HG02884 (cell line): ENCODE data around the gene GNAQ.

Source experiments
- ATAC-seq: cut with Tn5 transposase; IDR thresholded peaks from one replicate; pipeline ENCODE4 v1.9.1; 2021; ENCODE audit warnings: mild to moderate bottlenecking, moderate library complexity; ENCODE audit not compliant: unreplicated experiment

The GNAQ gene

DNA sequence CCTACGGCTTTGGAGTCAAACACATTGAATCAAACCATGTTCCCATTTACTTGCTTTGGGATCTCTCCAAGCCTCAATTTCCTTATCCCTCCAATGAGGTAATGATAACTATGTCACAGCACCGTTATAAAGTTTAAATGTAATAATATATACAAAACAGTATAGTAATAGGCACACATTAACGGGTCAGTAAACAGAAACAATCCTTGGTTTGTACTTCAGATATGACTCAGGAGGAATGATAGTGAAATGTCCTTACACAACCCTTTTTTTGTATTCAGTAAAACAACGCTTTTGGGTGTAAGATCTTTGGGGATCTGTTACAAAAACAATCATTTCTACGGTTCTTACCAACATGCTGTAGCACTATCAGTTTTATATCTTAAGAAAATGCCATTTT, 205.0 kb downstream of the GNAQ start:
- ATAC-seq, result no peak

GRCh38 chr9:77826116-77826515, 205.5 kb downstream of the GNAQ start:
- no peak for ATAC-seq

GRCh38 chr9:77825361-77825760, 206.2 kb downstream of the GNAQ start:
- ATAC-seq, result no peak

- no peak for ATAC-seq
These were observed 211.2 kb downstream of the GNAQ start for GRCh38 chr9:77820293-77820954.

DNA sequence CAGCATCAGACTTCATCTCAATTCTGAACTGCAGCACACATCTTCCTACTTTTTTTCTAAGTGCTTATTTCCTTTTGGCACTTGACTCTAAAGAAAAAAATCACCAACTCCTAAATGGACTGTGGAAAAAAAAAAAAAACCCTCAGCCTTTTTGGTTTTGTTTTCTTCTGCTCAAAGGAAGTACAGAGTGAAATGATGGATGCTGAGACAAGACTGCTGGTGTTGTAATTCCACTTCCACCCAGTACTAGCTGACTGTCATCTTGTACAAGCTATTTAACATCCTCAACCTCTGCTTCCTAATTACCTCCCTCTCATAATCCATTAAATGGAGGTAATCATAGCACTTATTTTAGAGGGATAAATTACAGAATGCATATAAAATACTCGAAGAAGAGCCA, 212.0 kb downstream of the GNAQ start:
- ATAC-seq, result no peak

DNA sequence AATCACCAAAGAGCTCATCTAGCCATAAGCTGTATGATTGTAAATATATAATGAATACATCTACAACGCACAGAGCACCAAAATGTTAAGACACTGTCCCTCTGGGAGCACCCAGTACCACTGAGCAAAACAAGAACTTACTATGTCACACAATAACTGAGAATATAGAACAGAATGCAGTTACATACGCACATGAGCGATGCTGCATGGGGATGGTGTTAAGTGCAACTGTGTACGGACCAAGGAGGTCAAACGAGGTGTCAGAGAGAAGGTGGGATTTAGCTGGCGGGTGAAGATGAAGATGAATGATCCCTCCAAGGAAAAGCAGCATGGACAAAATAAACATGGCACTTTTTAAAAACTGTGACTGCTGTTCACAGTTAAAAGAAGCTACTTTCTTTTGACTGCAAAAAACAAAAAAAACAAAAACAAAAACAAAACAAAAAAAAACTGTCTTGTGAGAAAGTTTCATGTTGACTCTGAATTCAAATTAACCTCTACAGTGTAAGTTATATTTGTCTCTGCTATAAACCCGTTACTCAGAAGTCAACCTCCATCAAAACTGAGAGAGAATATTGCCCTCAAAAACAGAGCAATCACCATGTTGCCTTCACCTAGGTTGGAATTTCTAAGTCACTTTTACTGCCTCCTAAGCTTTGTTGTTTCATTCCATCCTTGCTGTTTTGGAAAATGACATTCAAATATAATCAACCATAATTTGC, 213.9 kb downstream of the GNAQ start:
- ATAC-seq, result no peak

- ATAC-seq, result no peak
These were observed 214.8 kb downstream of the GNAQ start for GRCh38 chr9:77816641-77817341.

GRCh38 chr9:77815260-77815659, 216.4 kb downstream of the GNAQ start:
- ATAC-seq, result no peak

- no peak for ATAC-seq
These were observed 219.8 kb downstream of the GNAQ start for GRCh38 chr9:77811832-77812231.

DNA sequence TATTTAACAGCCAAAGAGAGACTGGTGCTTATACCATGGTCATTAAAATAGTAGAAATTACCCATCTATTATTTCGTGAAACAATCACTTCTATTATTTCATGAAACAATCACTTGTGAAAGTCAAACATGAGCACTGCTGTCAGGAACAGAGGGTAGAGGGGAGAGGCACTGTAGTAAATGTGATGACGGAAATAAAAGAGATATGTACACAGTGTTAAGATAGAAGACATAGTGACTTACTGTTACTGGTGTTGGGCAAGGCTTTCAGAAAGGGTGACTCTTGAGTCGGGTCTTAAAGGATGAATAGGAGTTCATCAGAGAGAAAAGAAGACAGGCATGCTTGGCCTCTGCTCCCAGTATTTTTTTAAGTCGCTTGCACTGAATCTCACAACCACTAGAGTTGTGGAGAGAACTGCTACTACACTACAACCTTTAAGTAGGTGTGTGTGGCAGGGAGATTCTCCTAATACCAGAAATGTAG, 220.9 kb downstream of the GNAQ start:
- ATAC-seq, result no peak

- ATAC-seq, result no peak
These were observed 221.6 kb downstream of the GNAQ start for GRCh38 chr9:77810047-77810446.

GRCh38 chr9:77809552-77809951, 222.1 kb downstream of the GNAQ start:
- ATAC-seq, result no peak

- no peak for ATAC-seq
These were observed 222.9 kb downstream of the GNAQ start for GRCh38 chr9:77808751-77809081.

DNA sequence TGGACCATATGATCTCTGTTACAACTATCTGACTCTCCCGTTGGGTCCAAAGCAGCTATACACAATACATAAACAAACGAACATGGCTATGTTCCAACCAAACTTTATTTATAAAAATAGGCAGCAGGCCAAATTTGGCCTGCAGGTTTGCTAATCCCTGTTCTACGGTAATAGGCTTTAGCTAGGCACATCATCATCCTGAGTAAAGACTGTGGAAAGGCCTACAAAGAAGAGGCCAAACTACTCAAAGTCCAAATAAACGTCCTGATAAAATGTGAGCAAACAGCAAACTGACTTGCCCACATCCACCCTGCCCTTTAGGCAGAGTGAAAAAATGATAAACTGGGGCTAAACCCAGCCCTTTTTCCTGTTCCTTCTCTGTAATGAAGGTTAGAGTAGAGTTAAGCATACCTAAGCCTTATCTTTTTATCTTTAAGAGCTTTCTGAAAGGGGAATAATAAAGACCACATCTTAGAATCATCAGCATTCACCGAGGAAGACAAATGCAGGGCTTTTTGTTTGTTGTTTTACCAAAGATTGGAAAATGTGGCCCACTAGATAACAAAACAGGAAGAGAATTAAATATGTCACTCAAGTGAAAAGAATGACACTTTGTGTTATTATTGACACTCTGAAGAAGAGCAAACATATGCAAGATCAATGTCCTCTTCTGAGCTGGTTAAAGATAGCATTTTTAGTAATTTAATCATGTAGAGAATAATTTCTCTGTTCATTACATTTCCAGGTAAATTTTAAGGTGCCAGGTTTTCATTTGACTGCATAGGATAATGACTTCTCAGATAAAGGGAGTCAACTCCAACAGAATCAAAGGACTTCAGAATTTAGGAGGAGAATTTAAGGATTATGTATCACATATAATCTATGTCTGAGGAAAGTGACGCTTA, 223.5 kb downstream of the GNAQ start:
- no peak for ATAC-seq

DNA sequence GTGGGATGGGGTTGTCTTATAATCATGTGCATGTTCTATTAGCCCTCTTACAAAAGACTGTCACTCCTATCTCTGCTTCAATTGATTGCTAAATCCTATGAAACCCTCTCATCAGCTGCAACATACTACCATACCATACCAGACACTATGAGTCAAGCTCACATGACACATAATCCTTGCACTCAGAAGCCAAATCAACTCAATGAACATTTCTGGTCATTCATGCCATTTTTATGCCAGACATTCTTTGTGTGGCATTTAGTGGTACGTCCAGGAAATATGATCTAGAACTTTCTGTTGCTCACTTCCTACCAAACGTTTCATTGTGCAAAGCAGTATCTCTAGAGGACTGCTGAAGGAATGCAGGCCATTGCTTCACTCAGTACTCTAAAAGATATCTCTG, 224.3 kb downstream of the GNAQ start:
- no peak for ATAC-seq

DNA sequence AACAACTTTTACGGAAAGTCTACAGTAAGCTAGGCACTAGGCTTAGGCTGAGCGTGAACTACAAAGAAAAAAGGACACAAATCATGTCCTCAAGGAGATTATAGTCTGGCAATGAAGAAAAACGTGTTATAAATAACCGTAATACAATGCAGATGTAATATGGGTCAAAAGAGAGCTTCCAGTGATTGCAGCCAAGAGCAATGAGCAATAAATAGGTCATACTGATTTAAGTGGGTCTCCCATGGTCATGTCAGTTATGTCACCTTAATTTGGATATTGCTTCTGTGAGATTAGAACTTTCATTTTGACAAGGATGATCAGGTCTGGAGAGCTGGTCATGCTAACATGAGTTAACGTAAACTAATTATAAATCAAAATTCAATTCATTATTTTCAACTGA, 224.9 kb downstream of the GNAQ start:
- ATAC-seq, result no peak

DNA sequence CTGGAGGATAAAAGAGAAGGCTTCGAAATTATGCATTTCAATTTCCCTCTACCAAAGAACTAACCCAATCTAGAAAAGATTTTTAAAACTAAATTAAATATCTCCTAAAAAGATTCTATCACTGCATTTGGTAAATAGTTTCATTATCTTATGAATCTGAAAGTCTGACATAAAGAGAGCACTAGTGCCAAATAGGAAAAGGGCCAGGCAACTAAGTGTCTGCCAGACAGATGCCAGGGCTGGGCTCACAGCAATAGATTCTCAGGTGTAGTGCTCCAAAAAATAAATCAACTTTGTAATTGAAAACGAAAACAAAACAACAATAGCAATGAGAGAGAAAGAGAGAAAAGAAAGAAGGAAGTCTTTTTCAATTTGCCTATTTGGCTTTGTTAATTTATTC, 225.8 kb downstream of the GNAQ start:
- no peak for ATAC-seq

DNA sequence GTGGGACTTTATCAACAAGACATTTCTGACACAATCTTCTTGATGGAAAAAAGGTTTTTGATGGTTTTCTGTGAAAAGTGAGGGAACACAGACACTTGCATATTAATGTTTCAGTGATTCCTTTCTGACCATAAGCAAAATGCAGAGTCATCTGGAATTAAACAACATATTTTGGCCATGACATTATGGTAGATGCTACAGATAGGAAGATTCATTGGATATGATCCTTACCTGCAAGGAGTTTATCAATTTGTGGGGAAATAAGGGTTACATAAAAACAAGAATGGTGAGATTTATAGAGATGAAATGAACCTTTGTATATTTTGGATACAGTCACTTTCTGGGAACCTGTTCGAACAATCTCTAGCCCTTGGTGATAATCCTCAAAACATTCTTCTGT, 228.2 kb downstream of the GNAQ start:
- no peak for ATAC-seq

- no peak for ATAC-seq
These were observed 228.9 kb downstream of the GNAQ start for GRCh38 chr9:77802515-77803293.

DNA sequence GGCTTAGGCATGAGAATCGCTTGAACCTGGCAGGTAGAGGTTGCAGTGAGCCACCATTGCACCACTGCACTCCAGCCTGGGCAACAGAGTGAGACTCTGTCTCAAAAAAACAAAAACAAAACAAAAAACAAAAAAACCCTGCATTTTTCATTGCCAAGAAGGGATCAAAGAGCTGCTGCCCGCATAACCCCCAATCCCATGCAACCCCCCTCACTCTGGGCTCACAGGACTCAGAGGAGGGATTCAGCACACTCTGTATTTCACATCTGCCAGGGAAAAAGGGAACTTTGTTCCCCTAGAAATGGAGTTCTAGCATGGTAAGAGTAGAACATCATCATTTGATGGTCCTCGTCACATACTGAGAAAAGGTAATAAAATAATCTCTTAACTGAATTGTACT, 229.5 kb downstream of the GNAQ start:
- ATAC-seq, result no peak
